Activated CD8-positive, alpha-beta T cell treated with anti-CD3 and anti-CD28 coated beads for 36 hours (primary cell): Measurements from ENCODE around the gene CDK5RAP1. TPM values are rescaled to one million over a fixed set of nuclear protein-coding genes. Genes with fewer than 3 reads are reported as not detected.

Source experiments
- ATAC-seq: fragments of 200-7000 bp; cut with Tn5 transposase; one replicate; pipeline ENCODE4 v1.10.0; 2021; ENCODE audit warnings: mild to moderate bottlenecking, moderate library complexity
- CTCF ChIA-PET: fragments of 350-600 bp; sonication (Branson Sonifier 250); formaldehyde crosslinking; loops from one replicate; lab custom pipeline; 2021; ENCODE audit warnings: antibody characterized with exemption; lab: Charles Lee
- POLR2A ChIA-PET: fragments of 350-600 bp; sonication (Branson Sonifier 250); formaldehyde crosslinking; loops from one replicate; lab custom pipeline; 2021; ENCODE audit warnings: antibody characterized with exemption; lab: Charles Lee
- DNase-seq: peaks from one replicate; pipeline ENCODE4 v3.0.0-alpha.2; 2020
- H3K27ac Mint-ChIP-seq: one replicate; pipeline ENCODE4 v1.8.0; 2021; ENCODE audit warnings: mild to moderate bottlenecking, mixed read lengths
- H3K27me3 Mint-ChIP-seq: one replicate; pipeline ENCODE4 v1.8.0; 2021; ENCODE audit warnings: mixed read lengths
- H3K36me3 Mint-ChIP-seq: one replicate; pipeline ENCODE4 v1.8.0; 2021; ENCODE audit warnings: low read depth, mixed read lengths
- H3K4me1 Mint-ChIP-seq: one replicate; pipeline ENCODE4 v1.8.0; 2021; ENCODE audit warnings: low read depth, mixed read lengths
- H3K4me3 Mint-ChIP-seq: one replicate; pipeline ENCODE4 v1.8.0; 2021; ENCODE audit warnings: mild to moderate bottlenecking, moderate library complexity, mixed read lengths
- H3K9me3 Mint-ChIP-seq: one replicate; pipeline ENCODE4 v1.8.0; 2021; ENCODE audit warnings: mixed read lengths
- intact Hi-C: fragments of 100-400 bp; cut with micrococcal nuclease; formaldehyde crosslinking; loops from one replicate; pipeline ENCODE4 v1.10.0; 2022
- total RNA-seq, 2 experiments: library from RNA; stranded (reverse); gene quantifications; one replicate each; pipeline ENCODE4 v1.2.3, GENCODE V29; 2021
- TF ChIP-seq, protein P1 (sequence below): fragments of 200-600 bp; IDR thresholded peaks from one replicate; pipeline ENCODE4 v1.8.0; 2022; ENCODE audit warnings: antibody characterized with exemption, mild to moderate bottlenecking

The CDK5RAP1 gene
- total RNA-seq, 2 experiments from 2014 or later = 35.4 to 38.2 TPM

- intact Hi-C loops = no loop called here
- no peak for DNase-seq
- H3K9me3 Mint-ChIP-seq = no peaks in the 10 kb centered on the region
- TF ChIP-seq, protein P1, sequence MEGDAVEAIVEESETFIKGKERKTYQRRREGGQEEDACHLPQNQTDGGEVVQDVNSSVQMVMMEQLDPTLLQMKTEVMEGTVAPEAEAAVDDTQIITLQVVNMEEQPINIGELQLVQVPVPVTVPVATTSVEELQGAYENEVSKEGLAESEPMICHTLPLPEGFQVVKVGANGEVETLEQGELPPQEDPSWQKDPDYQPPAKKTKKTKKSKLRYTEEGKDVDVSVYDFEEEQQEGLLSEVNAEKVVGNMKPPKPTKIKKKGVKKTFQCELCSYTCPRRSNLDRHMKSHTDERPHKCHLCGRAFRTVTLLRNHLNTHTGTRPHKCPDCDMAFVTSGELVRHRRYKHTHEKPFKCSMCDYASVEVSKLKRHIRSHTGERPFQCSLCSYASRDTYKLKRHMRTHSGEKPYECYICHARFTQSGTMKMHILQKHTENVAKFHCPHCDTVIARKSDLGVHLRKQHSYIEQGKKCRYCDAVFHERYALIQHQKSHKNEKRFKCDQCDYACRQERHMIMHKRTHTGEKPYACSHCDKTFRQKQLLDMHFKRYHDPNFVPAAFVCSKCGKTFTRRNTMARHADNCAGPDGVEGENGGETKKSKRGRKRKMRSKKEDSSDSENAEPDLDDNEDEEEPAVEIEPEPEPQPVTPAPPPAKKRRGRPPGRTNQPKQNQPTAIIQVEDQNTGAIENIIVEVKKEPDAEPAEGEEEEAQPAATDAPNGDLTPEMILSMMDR = no peak
- no peak overlapping the region for H3K27ac Mint-ChIP-seq
- CTCF ChIA-PET = no interaction called here
- no peaks in the 10 kb centered on the region for H3K27me3 Mint-ChIP-seq
- ATAC-seq = no peak
- no peaks in the 10 kb centered on the region for H3K36me3 Mint-ChIP-seq
- no peaks in the 10 kb centered on the region for H3K4me1 Mint-ChIP-seq
- H3K4me3 Mint-ChIP-seq = no peak overlapping the region
- POLR2A ChIA-PET = no interaction called here
These were observed 90.3 kb downstream of the CDK5RAP1 start for GRCh38 chr20:33311011-33311410.

DNA sequence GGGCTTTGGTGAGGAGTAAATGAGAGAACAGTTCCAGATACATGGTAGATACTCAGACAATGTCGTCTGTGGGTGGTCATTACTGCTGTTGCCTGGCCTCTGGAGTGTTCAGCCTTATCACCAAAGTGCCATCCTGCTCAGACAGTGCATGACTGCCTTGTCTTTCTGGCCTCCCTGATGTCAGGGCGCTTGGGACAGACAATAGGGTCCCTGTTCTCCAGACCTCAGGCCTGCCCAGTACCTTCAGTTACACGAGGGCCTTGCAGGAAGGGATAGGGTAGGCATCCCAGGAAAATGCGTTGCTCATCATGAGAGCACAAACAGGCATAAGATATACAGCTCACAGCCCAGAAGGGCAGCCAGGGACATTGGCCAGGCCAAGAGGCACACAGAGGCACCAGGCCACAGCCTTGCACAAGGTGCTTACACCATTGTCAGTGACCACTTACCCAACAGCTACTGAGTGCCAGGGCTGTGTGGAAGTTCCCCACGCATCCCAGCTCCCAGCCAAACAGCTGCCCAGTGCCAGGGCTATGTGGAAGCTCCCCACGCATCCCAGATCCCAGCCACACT lies 90.9 kb downstream of the CDK5RAP1 start:
- Mint-ChIP-seq H3K9me3 (no peaks in the 10 kb centered on the region), H3K36me3 (no peaks in the 10 kb centered on the region), H3K4me3 (no peak overlapping the region), H3K27me3 (no peaks in the 10 kb centered on the region), H3K4me1 (no peaks in the 10 kb centered on the region), H3K27ac (no peak overlapping the region)
- ChIA-PET CTCF (interaction anchor here (1.2 kb wide), 1 partner anchor 18 kb away, joined by 3 read pairs; no protein-coding TSS in a partner anchor), POLR2A (no interaction called here)
- intact Hi-C loops = no loop called here
- no peak for DNase-seq
- TF ChIP-seq, protein P1 = no peak
- ATAC-seq = no peak

- H3K36me3 Mint-ChIP-seq = no peaks in the 10 kb centered on the region
- H3K4me3 Mint-ChIP-seq = no peak overlapping the region
- no peaks in the 10 kb centered on the region for H3K4me1 Mint-ChIP-seq
- CTCF ChIA-PET = interaction anchor here (1.2 kb wide), 2 partner anchors 17 to 18 kb away, joined by 3 to 5 read pairs; no protein-coding TSS in a partner anchor
- H3K27me3 Mint-ChIP-seq = no peaks in the 10 kb centered on the region
- H3K27ac Mint-ChIP-seq = no peak overlapping the region
- no peak for DNase-seq
- POLR2A ChIA-PET = no interaction called here
- intact Hi-C loops = no loop called here
- no peaks in the 10 kb centered on the region for H3K9me3 Mint-ChIP-seq
- no peak for ATAC-seq
- TF ChIP-seq, protein P1 = no peak
These were observed 91.7 kb downstream of the CDK5RAP1 start for GRCh38 chr20:33309631-33310030.

Other genes starting within 250 kb of the CDK5RAP1 start
- not detected for gene BPIFA2, start 233.4 kb downstream of the CDK5RAP1 start, total RNA-seq
- not detected for gene BPIFA3, start 184.2 kb downstream of the CDK5RAP1 start, total RNA-seq
- gene BPIFA1, start 165.5 kb downstream of the CDK5RAP1 start, total RNA-seq = not detected
- not detected for gene BPIFB1, start 118.3 kb downstream of the CDK5RAP1 start, total RNA-seq
- 1 to 10 TPM; 5.6 to 5.8 TPM for gene SNTA1, start 42.2 kb upstream of the CDK5RAP1 start, total RNA-seq
- 10 to 100 TPM; 10.2 to 10.9 TPM for gene CBFA2T2, start 88.6 kb upstream of the CDK5RAP1 start, total RNA-seq